GM23338 (cell line): Measurements from ENCODE around the gene AP1M1. TPM values are rescaled to one million over a fixed set of nuclear protein-coding genes. Genes with fewer than 3 reads are reported as not detected.

Experiments
- ATAC-seq: fragments of 200-7000 bp; cut with Tn5 transposase; 3 replicates; pipeline ENCODE4 v1.9.1; 2020
- DNase-seq: peaks from one replicate; pipeline ENCODE4 v3.0.0-alpha.2; 2015; ENCODE audit warnings: low spot score
- H2AFZ ChIP-seq: fragments of 200-600 bp; sonication (generic); 2 replicates; pipeline ENCODE4 v1.8.0; 2016; ENCODE audit warnings: antibody characterized with exemption, mild to moderate bottlenecking, moderate library complexity
- H3F3A ChIP-seq: fragments of 200-600 bp; sonication (generic); replicated peaks from 2 replicates; pipeline ENCODE4 v1.8.0; 2017; ENCODE audit warnings: antibody characterized with exemption, mixed run types, low read depth
- H3K27ac ChIP-seq: fragments of 200-600 bp; sonication (generic); 2 replicates; pipeline ENCODE4 v1.6.1; 2016; ENCODE audit warnings: low read depth
- H3K27me3 ChIP-seq: fragments of 200-600 bp; sonication (generic); 2 replicates; pipeline ENCODE4 v1.8.0; 2016; ENCODE audit warnings: mild to moderate bottlenecking, mixed run types, moderate library complexity; ENCODE audit not compliant: insufficient read depth
- H3K36me3 ChIP-seq: fragments of 200-600 bp; sonication (generic); 2 replicates; pipeline ENCODE4 v1.8.0; 2016; ENCODE audit warnings: mild to moderate bottlenecking; ENCODE audit not compliant: insufficient read depth
- H3K4me1 ChIP-seq: fragments of 200-600 bp; sonication (generic); 2 replicates; pipeline ENCODE4 v1.8.0; 2016; ENCODE audit warnings: mild to moderate bottlenecking, moderate library complexity; ENCODE audit not compliant: insufficient read depth
- H3K4me2 ChIP-seq: fragments of 200-600 bp; sonication (generic); 2 replicates; pipeline ENCODE4 v1.7.1; 2017; ENCODE audit warnings: mixed run types
- H3K4me3 ChIP-seq: fragments of 200-600 bp; sonication (generic); 2 replicates; pipeline ENCODE4 v1.6.1; 2016; ENCODE audit warnings: mixed run types
- H3K79me2 ChIP-seq: fragments of 200-600 bp; sonication (generic); replicated peaks from 2 replicates; pipeline ENCODE4 v1.8.0; 2017; ENCODE audit warnings: mild to moderate bottlenecking; ENCODE audit not compliant: insufficient read depth
- H3K9me2 ChIP-seq: fragments of 200-600 bp; sonication (generic); 2 replicates; pipeline ENCODE4 v1.8.0; 2017; ENCODE audit not compliant: insufficient read depth
- H4K20me1 ChIP-seq: fragments of 200-600 bp; sonication (generic); replicated peaks from 2 replicates; pipeline ENCODE4 v1.8.0; 2017; ENCODE audit warnings: mild to moderate bottlenecking; ENCODE audit not compliant: insufficient read depth
- H3K27ac Mint-ChIP-seq: 2 replicates; pipeline ENCODE4 v1.8.0; 2020; ENCODE audit warnings: inconsistent platforms, mild to moderate bottlenecking, moderate library complexity, mixed read lengths
- H3K27me3 Mint-ChIP-seq: 3 replicates; pipeline ENCODE4 v1.8.0; 2022; ENCODE audit warnings: low read depth, mild to moderate bottlenecking, moderate library complexity, mixed read lengths, inconsistent platforms; ENCODE audit not compliant: insufficient read depth, poor library complexity
- H3K36me3 Mint-ChIP-seq: 3 replicates; pipeline ENCODE4 v1.8.0; 2021; ENCODE audit warnings: low read depth, mild to moderate bottlenecking, inconsistent platforms, moderate library complexity, mixed read lengths
- H3K4me1 Mint-ChIP-seq: 3 replicates; pipeline ENCODE4 v1.8.0; 2020; ENCODE audit warnings: mild to moderate bottlenecking, inconsistent platforms, mixed read lengths
- H3K4me3 Mint-ChIP-seq: 3 replicates; pipeline ENCODE4 v1.8.0; 2021; ENCODE audit warnings: moderate library complexity, mild to moderate bottlenecking, inconsistent platforms, mixed read lengths
- H3K9me3 Mint-ChIP-seq: 3 replicates; pipeline ENCODE4 v1.8.0; 2020; ENCODE audit warnings: moderate library complexity, mild to moderate bottlenecking, inconsistent platforms, mixed read lengths
- CREB1 ChIP-seq: fragments of 250-450 bp; sonication (Bioruptor Pico); IDR thresholded peaks from 2 replicates; pipeline ENCODE4 v1.5.0; 2020; ENCODE audit warnings: low read depth, mild to moderate bottlenecking, moderate library complexity
- CTCF ChIP-seq, 2 experiments: fragments of 200-600 bp in 1 of 2; sonication (generic) in 1 of 2; conservative IDR thresholded peaks; 2 replicates each; pipeline versions ENCODE4 v1.5.1 to v1.6.1; 2016 to 2017; ENCODE audit warnings: antibody characterized with exemption in 2 of 2, low read depth in 2 of 2, mild to moderate bottlenecking in 2 of 2, moderate library complexity in 1 of 2
- EZH2 ChIP-seq: fragments of 200-600 bp; sonication (generic); IDR thresholded peaks from one replicate; pipeline ENCODE4 v1.8.0; 2017; ENCODE audit warnings: antibody characterized with exemption, mild to moderate bottlenecking, low read depth; ENCODE audit not compliant: unreplicated experiment
- JUNB ChIP-seq: IDR thresholded peaks from one replicate; pipeline ENCODE4 v1.6.1; 2016; ENCODE audit warnings: antibody characterized with exemption; ENCODE audit not compliant: unreplicated experiment
- NANOG ChIP-seq: IDR thresholded peaks from 2 replicates; pipeline ENCODE4 v1.6.1; 2016; ENCODE audit warnings: antibody characterized with exemption, borderline replicate concordance
- STAT1 ChIP-seq: IDR thresholded peaks from one replicate; pipeline ENCODE4 v1.6.1; 2016; ENCODE audit warnings: antibody characterized with exemption; ENCODE audit not compliant: unreplicated experiment
- ZNF114 ChIP-seq: fragments of 250-450 bp; sonication (Bioruptor Pico); IDR thresholded peaks from 2 replicates; pipeline ENCODE4 v1.5.0; 2020; ENCODE audit warnings: mild to moderate bottlenecking, moderate library complexity
- ZNF331 ChIP-seq: fragments of 250-450 bp; sonication (Bioruptor Pico); IDR thresholded peaks from 2 replicates; pipeline ENCODE4 v1.5.0; 2020; ENCODE audit warnings: low read depth, mild to moderate bottlenecking, moderate library complexity
- ZNF462 ChIP-seq: fragments of 250-450 bp; sonication (Bioruptor Pico); IDR thresholded peaks from 2 replicates; pipeline ENCODE4 v1.5.0; 2020; ENCODE audit warnings: mild to moderate bottlenecking, moderate library complexity
- polyA plus RNA-seq: library from polyadenylated mRNA; unstranded; fragments of >200 nt; fragmentation: Nextera tagmentation; extraction: Ambion mirVana; gene quantifications from 2 replicates; pipeline ENCODE4 v1.2.1, GENCODE V29; 2016
- total RNA-seq: library from RNA; depleted of rRNA; stranded (reverse); fragments of >200 nt; shearing (Covaris generic); gene quantifications from 2 replicates; pipeline ENCODE4 v1.2.3, GENCODE V29; 2014

The AP1M1 gene
- total and polyA plus RNA-seq, 2 experiments from 2014 or later: 22.0 to 32.0 TPM

DNA sequence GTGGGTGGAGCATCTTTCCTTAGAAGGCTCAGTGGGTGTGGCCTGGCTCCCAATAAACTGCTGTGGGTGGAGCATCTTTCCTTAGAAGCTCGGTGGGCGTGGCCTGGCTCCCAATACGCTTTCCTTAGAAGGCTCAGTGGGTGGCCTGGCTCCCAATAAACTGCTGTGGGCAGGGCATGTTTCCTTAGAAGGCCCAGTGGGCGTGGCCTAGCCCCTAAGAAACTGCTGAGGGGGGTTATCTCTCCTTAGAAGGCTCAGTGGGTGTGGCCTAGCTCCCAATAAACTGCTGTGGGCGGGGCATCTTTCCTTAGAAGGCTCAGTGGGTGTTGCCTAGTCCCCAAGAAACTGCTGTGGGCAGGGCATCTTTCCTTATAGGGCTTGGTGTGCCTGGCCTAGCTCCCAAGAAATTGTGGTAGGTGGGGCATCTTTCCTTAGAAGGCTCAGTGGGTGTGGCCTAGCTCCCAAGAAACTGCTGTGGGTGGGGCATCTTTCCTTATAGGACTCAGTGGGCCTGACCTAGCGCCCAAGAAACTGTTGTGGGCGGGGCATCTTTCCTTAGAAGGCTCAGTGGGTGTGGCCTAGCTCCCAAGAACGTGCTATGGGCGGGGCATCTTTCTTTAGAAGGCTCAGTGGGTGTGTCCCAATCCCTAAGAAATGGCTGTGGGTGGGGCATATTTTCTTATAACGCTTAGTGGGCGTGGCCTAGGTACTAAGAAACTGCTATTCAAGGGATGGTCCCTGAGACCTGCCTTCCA lies 44.0 kb upstream of the AP1M1 start:
- Mint-ChIP-seq H3K4me3 (no peak overlapping the region), H3K9me3 (peaks cover 2% of the 10 kb centered on the region; the same call in 1 of the 3 replicates)

DNA sequence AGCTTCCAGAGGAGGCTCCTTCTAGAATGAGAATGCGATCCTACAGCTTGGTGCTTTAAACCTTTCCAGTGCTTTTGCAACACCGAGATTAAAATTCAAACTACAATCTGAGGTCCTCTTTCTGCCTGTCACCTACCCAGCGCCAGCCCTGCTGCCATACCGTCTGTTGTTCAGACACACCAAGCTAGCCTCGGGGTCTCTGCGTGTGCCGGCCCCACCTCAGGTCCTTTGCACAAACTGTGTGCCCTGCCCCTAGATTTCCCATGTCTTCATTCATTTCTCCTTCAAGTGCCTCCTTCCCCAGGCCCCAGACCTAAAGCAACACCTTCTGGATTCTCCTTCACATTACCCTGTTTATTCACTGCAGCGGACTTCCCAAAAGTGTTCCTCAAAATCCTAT lies 43.2 kb upstream of the AP1M1 start:
- Histone ChIP-seq H3K36me3 (no peaks in the 10 kb centered on the region), H3K4me1 (no peaks in the 10 kb centered on the region), H3K27ac (no peak overlapping the region), H3K9me2 (no peaks in the 10 kb centered on the region), H3K27me3 (no peaks in the 10 kb centered on the region), H3K4me3 (no peak overlapping the region), H3F3A (no peaks in the 10 kb centered on the region), H4K20me1 (no peaks in the 10 kb centered on the region), H3K79me2 (no peaks in the 10 kb centered on the region), H2AFZ (no peak overlapping the region), H3K4me2 (no peak overlapping the region)
- Mint-ChIP-seq H3K27ac (no peak overlapping the region), H3K27me3 (peaks cover 11% of the 10 kb centered on the region), H3K9me3 (peaks cover 2% of the 10 kb centered on the region; the same call in 1 of the 3 replicates), H3K4me3 (no peak overlapping the region), H3K4me1 (no peaks in the 10 kb centered on the region), H3K36me3 (no peaks in the 10 kb centered on the region; the same call in 2 of the 3 replicates)
- no peak for TF ChIP-seq STAT1
- TF ChIP-seq ZNF331 (CRISPR knock-in tag): no peak
- no peak for TF ChIP-seq JUNB
- no peak for TF ChIP-seq ZNF462 (CRISPR knock-in tag)
- TF ChIP-seq CTCF (conservative IDR thresholded peaks at IDR 0.05; ENCODE audit: low read depth in 2 of 2): no peak
- no peak for TF ChIP-seq EZH2
- no peak for DNase-seq
- no peak for ATAC-seq

More for the DNA sequence above, 44.0 kb upstream of the AP1M1 start:
- Mint-ChIP-seq H3K36me3 (no peaks in the 10 kb centered on the region; the same call in 2 of the 3 replicates), H3K27me3 (peaks cover 11% of the 10 kb centered on the region), H3K4me1 (no peaks in the 10 kb centered on the region), H3K27ac (no peak overlapping the region)
- H3K4me3 ChIP-seq: no peak overlapping the region
- H3K36me3 ChIP-seq: no peaks in the 10 kb centered on the region
- no peaks in the 10 kb centered on the region for H3F3A ChIP-seq
- TF ChIP-seq CREB1 (CRISPR knock-in tag) (no peak), JUNB (no peak), ZNF114 (no peak), NANOG (no peak)
- no peak overlapping the region for H2AFZ ChIP-seq
- no peak overlapping the region for H3K4me2 ChIP-seq
- H3K27ac ChIP-seq: no peak overlapping the region
- ATAC-seq (no peak), DNase-seq (peak; percentile 88)
- no peaks in the 10 kb centered on the region for H4K20me1 ChIP-seq
- no peaks in the 10 kb centered on the region for H3K79me2 ChIP-seq
- H3K4me1 ChIP-seq: no peaks in the 10 kb centered on the region
- H3K9me2 ChIP-seq: no peaks in the 10 kb centered on the region
- no peaks in the 10 kb centered on the region for H3K27me3 ChIP-seq
